GM18861 (cell line): ENCODE measurements around the gene DNAH7.
A peak's percentile ranks its signal among the peaks of the same experiment; 100 is the strongest.

Experiments used
- ATAC-seq: cut with Tn5 transposase; IDR thresholded peaks from one replicate; pipeline ENCODE4 v1.9.1; 2021; ENCODE audit not compliant: unreplicated experiment

DNAH7 gene

GRCh38 chr2:196079052-196079451, 10.4 kb upstream of the DNAH7 start:
- ATAC-seq: no peak

GRCh38 chr2:196077821-196078220, 9.2 kb upstream of the DNAH7 start:
- ATAC-seq: no peak

- ATAC-seq: peak; percentile 51
Observed at GRCh38 chr2:196076778-196077568, 8.3 kb upstream of the DNAH7 start.

- ATAC-seq: no peak
Observed at GRCh38 chr2:196075196-196075595, 6.6 kb upstream of the DNAH7 start.

GRCh38 chr2:196074631-196075030, 6.0 kb upstream of the DNAH7 start:
- no peak for ATAC-seq

- ATAC-seq: no peak
Observed at GRCh38 chr2:196073521-196073920, 4.9 kb upstream of the DNAH7 start.

- ATAC-seq: no peak
Observed at GRCh38 chr2:196067088-196067382, 1.6 kb downstream of the DNAH7 start.

GRCh38 chr2:196066291-196067087, 2.1 kb downstream of the DNAH7 start:
- no peak for ATAC-seq

- ATAC-seq: no peak
Observed at GRCh38 chr2:196063773-196064172, 4.9 kb downstream of the DNAH7 start.

- no peak for ATAC-seq
Observed at GRCh38 chr2:196059491-196059960, 9.1 kb downstream of the DNAH7 start.

GRCh38 chr2:196054631-196055030, 14.0 kb downstream of the DNAH7 start:
- ATAC-seq: no peak

- peak; percentile 60 for ATAC-seq
Observed at GRCh38 chr2:196046123-196046917, 22.3 kb downstream of the DNAH7 start.

- ATAC-seq: no peak
Observed at GRCh38 chr2:196041786-196042185, 26.9 kb downstream of the DNAH7 start.

GRCh38 chr2:196040218-196040617, 28.4 kb downstream of the DNAH7 start:
- ATAC-seq: no peak

- no peak for ATAC-seq
Observed at GRCh38 chr2:196036442-196036841, 32.2 kb downstream of the DNAH7 start.

- no peak for ATAC-seq
Observed at GRCh38 chr2:196018037-196018436, 50.6 kb downstream of the DNAH7 start.

- ATAC-seq: no peak
Observed at GRCh38 chr2:196012314-196012713, 56.3 kb downstream of the DNAH7 start.

- ATAC-seq: no peak
Observed at GRCh38 chr2:196000551-196000950, 68.1 kb downstream of the DNAH7 start.

- no peak for ATAC-seq
Observed at GRCh38 chr2:195998070-195998469, 70.6 kb downstream of the DNAH7 start.

- ATAC-seq: no peak
Observed at GRCh38 chr2:195995499-195995898, 73.1 kb downstream of the DNAH7 start.

- ATAC-seq: no peak
Observed at GRCh38 chr2:195993623-195994022, 75.0 kb downstream of the DNAH7 start.

- no peak for ATAC-seq
Observed at GRCh38 chr2:195985741-195986140, 82.9 kb downstream of the DNAH7 start.
